8988T (cell line): ENCODE data around the gene BOD1L1.

ENCODE experiments used
- DNase-seq: peaks from one replicate; pipeline ENCODE4 v3.0.0; 2011

The BOD1L1 gene

DNA sequence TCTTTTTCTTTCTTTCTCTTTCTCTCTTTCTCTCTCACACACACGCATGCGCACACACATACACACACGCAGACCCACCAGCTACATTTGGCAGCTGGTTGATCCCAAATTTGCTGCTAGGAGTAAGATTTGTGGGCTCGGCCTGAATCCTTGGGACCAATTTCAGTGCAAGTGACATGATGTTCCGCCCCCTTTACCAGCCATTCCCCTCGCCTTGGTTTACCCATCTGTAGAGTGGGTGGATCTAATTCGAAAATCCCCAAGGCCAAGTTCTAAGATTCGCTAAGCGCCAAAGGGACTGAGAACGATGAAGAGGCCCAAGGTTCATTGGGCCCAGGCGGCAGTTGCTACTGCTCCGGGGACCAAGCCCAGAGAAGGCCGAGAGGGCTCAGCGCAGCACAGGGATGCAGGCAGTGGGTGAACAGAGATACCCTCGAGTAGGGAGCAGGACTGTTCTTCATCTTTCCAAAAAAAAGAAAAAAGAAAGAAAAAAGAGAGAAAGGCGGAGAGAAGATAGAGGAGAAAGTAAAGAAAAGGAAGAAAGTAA, 89.0 kb downstream of the BOD1L1 start:
- DNase-seq = peak; percentile 7

DNA sequence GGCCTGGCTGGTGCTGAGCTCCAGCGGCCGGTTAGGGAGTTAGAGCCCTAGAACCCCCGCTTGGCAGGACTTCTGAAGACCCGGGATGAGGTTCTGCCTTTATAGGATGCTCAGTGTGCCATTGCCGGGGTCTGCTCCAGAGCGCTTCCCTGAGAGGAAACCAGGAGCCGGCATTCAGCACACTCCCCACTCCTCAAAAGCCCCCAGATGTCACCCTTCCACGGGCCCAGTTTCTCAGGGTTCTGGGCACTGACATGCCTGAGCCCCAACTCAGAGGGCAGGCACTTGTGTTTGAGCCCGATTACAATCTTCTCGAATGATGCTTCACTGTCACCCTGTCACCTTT, 89.7 kb downstream of the BOD1L1 start:
- peak; percentile 14 for DNase-seq

DNA sequence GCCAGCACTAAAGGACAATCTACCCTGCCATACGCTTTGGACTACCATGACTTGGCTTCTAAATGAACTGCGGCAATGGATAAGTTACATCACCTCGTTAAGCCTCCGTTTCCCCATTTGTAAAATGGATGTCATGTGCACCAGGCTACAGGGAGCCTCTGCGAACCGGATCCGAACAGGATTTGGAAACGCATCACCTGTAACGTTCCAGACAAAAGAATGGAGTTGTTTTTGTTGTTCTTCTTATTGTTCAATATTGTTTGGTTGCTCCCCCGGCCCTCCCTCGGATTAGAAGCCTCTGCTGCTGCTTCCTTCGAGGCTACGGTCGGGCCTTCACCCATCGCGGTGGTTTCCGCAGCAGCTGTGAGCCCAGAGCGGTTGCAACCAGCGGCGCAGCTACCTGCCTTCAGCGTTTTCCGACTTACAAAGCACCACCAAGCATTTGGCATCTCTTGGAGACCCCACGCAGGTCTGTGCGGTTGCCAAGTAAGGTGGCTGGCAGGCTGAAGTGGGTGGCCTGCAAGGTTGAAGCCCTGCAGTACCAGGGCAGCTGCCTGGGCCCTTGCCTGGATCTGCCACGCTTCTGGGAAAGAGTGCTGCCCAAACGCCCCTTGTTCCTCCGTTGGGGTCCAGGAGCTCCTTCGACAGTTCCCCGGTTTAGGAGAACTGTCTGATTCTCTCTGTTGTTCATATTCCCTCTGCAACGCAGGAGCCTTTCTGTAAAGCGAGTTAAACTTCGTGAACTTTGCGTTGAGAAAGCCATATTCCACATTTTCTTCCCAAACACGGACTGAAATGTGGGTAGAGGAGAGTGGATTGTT, 90.3 kb downstream of the BOD1L1 start:
- peak; percentile 5 for DNase-seq

DNA sequence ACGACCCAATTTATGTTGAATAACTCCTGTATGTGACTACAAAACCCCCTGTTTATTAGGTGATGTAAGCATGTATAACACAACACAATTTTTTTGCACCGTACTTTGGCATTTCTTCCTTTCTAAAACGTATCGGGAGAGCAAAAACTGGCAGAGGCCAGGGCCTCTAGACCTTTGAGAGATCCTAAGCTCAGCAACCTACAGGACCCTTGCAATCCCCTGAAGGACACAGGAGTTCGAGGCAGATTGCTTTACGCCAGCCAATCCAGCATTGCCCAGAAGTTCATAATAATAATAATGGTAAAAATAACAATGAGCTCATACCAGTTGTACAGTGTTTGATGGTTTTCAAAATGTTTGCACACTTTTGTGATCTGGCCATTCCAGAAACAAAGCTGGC, 90.9 kb downstream of the BOD1L1 start:
- no peak for DNase-seq

DNA sequence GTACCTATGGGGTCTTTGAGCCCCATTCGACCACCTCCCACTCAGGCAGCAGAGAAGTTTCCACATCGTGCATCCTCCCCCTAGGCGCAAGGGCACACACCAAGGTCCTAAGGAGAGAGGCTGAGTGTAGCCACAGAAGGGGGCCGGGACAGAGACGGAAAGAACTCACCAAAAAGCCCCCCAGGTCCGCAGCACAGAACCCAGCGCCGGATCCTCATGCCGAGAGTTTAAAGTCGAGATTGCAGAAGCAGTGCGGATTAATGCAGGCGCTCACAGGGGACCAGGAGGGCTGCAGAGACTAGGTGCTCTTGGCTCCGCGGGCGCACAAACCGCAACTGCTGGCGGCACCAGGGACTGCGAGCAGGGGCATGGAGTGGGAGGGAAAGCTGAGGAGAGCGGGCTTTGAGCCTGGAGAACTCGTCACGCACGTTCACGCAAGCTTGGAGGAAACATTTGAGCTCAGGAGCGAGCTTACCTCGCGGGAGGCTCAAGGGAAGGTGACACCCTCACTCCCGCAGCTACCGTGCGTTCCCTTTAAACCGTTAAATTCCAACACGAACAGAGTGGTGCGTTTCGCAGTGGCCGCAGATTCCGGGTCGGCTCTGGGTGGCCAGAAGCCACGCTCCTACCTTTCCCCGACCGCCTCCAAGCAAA, 91.7 kb downstream of the BOD1L1 start:
- peak; percentile 25 for DNase-seq

DNA sequence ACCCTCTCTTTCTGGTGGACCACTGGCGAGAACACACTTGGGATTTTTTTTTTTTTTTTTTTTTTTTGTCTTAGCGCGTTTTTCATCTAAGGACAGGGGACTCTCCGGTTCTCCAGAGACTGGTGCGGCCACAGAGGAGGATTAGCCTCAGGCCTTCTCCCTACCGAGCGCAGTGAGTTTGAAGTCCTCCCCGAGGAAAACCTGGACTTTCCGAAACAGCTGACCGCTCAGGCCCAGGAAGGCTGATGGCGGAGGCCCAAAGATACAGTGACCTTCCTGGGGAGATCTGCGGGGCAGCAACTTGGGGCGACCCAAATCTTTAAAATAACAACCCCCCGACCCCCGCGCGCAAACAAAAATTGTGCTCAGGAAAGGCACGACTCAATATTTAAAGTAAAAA, 92.4 kb downstream of the BOD1L1 start:
- peak; percentile 7 for DNase-seq

DNA sequence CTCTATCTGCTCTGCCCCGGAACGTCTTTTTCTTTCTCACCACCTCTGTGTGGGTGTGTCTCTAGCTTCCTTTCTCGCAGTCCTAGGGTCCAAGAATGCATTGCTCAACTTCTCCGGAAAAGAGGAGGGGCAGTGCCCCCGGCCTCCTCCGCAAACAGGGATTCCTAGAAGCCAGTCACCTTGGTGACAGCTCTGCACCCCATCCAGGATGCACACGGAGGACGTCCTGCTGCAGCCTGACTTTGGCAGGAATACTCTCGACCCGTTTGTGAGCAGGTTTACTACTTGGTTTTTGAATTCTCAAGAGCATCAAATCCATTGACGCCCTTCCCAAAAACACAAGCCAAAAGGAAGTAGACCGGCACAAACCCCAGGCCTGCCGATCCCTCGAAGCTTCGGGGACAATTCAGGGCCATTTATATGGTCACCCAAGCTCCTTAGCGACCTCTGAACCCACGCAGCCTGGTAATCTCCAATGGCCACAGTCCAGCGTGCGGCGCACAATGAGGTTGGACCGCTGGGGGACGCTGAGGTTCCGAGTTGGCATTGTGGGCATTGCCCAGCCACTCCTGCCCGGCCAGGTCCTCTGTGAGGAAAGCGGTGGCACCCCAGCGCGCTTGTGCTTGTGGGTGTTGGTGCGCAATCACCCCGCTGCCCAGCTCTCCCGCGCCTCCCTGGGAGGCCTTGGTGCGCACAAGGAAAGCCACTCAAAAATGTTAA, 93.0 kb downstream of the BOD1L1 start:
- DNase-seq = peak; percentile 6

DNA sequence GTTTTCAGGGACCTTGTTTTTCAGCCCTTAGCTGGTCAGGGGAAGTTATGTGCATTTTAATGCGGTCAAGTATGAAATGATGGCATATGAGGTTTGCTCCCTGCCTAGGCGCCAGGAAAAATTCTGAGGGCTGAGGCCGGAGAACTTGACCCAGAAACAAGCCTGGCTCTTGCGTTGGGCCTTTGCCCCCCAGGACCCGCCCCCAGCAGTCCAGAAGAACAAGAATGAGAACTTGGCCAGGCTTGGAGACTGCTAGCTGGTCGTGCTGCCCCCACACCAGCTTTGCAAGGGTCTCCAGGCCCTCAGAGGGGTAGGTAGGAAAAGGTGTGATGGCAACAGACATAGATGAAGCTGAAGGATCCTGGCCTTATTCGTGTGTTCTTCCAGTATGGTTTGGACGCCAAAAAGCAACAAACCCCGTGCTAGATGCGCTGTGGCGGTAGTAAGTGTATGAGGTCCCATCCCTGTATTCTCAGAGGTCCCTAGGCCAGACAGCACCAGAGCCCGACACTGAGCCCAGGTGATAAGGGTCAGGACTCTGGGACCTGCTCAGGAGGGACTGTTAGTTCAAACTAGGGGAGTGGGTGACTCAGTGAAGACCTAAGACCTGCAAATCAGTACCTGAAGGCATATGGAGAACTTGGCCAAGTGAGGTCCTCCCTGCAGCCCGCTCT, 93.7 kb downstream of the BOD1L1 start:
- peak; percentile 7 for DNase-seq

DNA sequence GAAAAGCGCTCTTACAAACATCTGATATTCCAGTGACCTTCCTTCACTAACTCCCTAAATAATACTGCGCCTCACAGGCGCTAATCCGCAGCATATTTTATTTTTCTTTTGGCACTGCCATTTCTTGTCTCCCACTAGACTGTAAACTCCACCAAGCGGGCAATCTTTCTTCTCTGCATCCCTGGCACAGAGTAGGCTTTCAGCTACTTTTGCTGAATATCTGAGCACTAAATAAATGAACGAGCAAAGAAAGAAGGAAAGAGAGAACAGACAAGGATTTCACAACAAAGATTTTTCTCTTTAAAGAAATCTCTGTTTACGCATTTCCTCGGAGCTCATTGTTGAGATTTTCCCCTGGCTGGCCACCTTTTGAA, 95.9 kb downstream of the BOD1L1 start:
- DNase-seq = no peak

DNA sequence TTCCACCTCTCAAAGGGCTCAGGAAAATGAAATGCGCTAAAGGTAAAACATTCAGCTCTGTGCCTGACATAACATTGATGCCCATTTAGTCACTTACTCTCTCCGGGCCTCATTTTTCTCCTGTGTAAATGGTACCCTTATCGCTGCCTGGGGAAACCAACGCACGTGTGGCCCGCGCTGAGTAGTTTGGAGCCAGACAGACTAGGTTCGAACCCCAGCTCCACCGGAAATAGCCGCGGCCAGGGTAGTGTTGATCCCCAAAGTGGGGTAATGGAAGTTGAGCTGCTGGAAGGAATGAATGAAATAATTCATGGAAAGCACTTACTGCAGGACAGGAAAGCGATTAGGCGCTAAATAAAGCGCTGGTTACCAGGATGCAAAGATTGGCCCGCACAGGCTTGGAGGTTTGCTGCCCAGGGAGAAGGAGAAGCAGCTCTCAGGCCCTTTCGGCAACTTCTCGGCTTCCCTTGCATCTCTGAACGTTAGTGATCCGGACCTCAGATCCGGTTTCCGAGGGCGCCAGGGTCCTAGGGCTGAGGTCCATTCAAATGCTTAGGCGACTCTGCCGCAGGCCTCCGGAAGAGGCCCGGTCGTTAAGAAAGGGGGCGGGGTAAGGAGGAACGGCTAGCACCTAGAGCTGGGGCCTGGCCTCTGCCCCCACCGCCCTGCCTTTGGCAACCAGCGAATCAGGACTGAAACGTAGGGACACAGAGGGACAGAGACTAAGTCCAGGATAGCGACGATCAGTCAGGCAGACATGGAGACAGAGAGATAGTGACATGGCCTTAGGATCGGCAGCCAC, 96.5 kb downstream of the BOD1L1 start:
- DNase-seq = no peak

DNA sequence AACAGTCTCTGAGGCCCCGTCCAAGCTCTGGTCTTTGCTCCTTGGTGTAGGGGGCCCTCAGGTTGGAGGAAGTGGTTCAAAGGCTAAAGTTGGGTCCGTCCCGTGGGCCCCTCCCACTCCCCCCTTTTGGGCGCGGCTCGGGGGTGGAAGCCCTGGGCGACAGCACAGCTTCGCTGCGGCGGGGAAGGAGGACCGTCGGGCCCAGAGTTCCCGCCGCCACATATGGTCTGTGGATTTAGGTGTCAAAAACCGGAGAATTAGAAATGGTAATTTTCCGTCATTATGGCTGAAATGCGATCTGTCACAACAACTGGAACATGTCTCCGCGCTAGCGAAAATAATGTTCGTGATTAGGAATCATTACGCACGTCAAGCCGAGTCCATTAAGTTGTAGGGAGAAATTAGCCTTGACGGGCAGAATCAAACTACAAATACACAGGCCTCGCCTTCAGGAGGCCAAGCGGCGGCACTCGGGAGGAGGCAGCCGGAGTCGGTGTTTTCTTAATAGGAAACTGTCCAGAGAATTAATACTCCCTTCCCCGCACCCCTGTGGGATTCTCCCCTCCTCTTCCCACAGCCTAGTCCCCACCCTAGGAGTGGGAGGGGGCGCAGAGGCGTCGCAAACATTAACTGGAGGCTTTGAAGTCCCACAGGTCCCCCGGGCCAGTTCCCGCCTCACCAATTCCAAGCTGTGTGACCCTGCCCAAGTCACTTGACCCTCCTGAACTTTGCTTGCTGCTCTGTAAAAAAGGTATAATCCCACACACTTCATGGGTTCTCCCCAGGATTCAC, 98.2 kb downstream of the BOD1L1 start:
- DNase-seq = peak; percentile 12

DNA sequence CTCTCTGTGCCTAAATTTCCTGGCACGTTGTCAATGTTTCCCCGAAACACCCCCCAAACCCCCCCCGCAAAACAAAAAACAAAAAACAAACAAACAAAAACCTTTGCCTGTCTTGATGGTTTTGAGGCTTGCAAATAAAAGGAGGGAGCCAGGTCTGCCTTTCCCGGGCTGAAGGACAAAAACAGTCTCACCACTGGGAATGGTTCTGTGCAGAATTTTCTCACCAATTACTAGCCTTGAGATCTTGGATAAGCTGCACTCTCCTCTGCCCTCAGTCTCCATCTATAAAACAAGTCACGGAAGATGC, 98.8 kb downstream of the BOD1L1 start:
- peak; percentile 13 for DNase-seq

DNA sequence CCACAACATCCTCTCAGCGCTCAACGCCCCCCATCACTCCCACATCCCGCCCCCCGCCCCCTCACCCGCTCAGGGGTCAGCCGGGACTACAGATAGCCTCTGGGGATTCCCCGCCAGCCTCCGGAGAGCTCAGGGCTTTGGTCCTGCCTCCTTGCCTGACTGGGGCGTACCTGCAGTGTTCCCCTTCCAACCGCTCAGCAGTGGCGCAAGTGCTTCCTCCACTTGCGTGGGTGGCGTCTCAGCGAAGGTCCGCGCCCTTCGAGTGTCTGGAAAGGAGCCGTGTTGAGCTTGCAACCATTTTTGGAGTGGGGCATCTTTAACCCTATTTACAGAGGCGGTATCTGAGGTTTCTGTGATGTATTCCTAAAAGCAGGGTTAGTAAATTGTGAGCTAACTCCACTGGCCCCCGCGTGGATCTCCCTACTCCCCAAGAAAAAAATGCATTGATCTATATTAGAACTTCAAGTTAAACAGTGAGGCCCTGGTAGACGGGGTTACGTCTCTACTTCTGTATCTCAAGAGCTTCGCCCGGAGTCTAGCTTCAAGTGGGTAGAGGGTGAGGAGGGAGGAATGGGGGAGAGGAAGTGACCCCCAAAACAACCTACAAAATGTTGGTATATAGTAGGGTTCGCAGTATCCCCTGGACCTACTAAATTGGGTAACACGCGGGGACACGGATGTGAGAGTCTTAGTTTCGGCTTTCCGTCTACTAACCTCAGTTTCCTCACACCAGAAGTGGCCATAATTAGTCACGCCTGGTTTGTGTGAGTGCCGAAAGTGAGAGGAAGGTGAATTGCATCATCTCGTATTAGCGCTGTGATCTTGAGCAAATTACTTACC, 99.3 kb downstream of the BOD1L1 start:
- peak; percentile 10 for DNase-seq

DNA sequence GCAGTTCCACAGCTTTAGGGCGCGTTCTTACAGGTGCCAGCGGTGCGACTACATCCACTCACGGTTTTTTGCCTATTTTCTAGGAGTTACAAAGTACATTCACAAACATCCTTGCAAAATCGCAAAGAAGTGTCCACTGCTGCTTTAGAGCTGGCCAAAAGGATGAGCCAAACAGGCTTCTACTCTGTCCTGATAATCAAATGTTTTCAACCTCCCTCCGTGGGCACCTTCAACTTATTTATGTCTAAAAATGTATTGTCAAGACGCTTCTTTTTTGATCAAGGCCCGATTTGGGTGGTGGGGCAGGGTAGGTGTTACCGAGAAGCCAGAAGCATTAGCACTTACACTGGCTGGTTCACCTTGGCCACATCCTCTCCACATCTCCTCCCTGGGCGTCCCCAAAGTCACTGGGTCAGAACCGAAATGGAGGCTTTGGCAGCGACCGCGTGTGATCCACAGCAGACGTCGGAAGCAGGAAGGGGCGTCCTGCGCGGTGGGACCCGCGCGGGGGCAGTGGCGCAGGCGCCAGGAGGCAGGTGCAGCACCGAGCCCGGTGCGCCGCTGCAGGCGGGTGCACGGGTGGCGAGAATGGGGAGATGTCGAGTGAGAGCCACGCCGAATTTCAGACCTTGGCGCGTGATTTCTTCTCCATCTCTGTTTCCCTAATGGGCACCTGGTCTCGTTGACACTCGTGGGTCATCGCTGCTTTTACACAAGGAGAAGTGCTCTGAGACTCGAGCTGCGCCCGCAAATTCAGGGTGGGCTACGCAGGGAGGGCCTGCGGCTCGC, 100.1 kb downstream of the BOD1L1 start:
- DNase-seq = no peak

DNA sequence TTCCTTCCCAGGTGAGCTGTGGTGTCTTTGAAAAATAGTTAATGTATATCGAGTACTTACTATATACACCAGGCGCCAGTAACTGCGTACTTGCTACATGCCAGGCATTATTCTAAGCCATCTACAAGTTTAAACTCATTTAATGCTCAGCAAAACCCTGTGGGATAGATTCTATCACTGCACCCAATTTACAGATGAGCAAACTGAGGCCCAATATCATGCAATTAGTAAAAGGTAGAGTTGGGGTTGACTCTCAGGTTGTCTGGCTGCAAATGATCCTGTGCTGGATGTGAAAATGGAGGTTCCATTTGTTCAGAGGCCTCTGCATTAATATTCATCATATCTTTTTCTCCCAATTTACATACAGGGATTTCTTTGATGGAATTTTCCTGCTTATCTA, 100.9 kb downstream of the BOD1L1 start:
- DNase-seq = no peak

DNA sequence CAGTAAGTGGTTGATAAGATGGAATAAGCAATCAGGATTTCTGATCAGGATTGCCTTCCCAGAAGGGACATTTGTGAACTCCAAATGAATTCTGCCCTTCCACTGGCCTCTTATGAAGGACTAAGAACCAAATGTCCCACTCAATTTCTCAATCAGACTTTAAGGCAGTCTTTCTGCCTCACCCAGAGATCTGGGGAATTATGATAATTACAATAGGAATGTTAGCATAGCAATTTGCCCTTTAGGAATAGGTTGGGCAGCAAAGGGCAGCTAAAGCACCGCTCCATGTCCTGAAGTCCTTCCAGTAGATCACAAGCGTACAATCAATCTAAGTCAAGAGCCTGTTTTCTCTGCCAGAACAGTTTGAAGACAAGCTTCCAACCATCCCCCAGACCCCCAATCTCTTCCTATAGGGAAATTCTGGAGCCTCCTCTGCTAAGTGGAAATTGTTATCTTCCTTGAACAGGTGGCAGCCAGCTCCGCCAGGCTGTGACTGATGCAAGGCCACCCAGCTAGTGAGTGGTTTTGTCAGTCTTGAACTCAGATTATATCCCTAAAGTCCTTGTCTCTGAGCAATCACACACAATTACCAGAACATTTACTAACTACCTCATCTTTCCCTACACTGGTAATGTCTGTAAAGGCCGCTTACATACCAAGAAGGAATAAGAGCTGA, 101.8 kb downstream of the BOD1L1 start:
- peak; percentile 4 for DNase-seq

DNA sequence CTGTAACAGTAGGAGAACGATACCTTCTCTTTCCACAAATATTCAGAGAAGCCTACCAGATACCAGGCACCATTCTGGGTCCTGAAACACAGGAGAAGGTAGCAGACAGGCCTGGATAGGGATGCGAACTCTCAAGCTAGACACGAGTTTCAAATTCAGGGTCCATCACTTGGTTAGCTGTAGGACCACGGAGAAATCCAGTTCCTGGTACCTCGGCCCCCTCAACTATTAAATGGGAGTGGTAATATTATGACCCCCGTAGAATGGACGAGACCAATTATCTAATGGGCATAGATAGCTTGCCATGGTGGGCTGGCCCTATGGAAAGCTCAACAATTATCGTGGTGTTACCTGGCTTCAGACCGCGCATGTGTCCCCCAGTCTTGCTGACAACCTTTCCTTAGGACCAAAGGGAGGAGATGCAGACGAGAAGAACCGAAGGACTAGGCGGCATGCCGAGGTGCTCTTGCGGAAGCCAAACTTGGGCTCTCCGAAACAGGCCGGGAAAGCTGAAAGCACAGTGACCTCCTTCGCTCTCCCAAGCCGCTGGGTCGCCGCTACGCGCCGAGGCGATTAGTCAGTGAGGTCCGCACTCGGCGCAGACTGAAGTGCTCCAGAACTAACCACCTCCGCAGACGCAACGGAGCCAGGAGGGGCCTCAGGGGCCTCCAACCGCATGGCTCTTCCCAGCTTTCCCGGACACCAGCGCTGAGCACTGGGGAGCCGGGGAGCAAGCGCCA, 102.9 kb downstream of the BOD1L1 start:
- peak; percentile 8 for DNase-seq
